ENCODE measurements around the gene RENBP. TPM values are rescaled to one million over a fixed set of nuclear protein-coding genes. Genes with fewer than 3 reads are reported as not detected.
A peak's percentile ranks its signal among the peaks of the same experiment; 100 is the strongest.

RENBP gene
- total and polyA plus RNA-seq, 9 of the 15 experiments (the other 6 are each of a cell fraction or from before 2014, with no cell fraction given): 0.07 to 14.8 (median 10.6) TPM; not detected in 1

- TF ChIP-seq SPI1 (IDR thresholded peaks at IDR 0.05; ENCODE audit: borderline replicate concordance, low read depth, low read length): peak; percentile 86
- no peak for TF ChIP-seq MXD1 (CRISPR knock-in tag; IDR thresholded peaks at IDR 0.05; ENCODE audit: borderline replicate concordance, poor library complexity, severe bottlenecking)
- TF ChIP-seq MLLT1 (IDR thresholded peaks at IDR 0.05): peak in 1 of 2 experiments; percentile 63; a peak in 1 of 4 replicates
- peak in 1 of 2 experiments; percentile 69; a peak in 1 of 4 replicates for TF ChIP-seq RCOR1 (IDR thresholded peaks at IDR 0.05; ENCODE audit: borderline replicate concordance in 1 of 2, low read depth in 2 of 2, low read length in 2 of 2)
- no peak for TF ChIP-seq FOXK2 (conservative IDR thresholded peaks at IDR 0.05 in 1 of 2, IDR thresholded peaks at IDR 0.05 in 1 of 2; ENCODE audit: low read depth in 2 of 2)
- peak; percentile 11 for TF ChIP-seq CCNT2 (IDR thresholded peaks at IDR 0.05; ENCODE audit: borderline replicate concordance, extremely low read depth, insufficient read length, low read depth, low read length)
- no peak for TF ChIP-seq ZNF184 (CRISPR knock-in tag; IDR thresholded peaks at IDR 0.05)
- peak; percentile 41 for TF ChIP-seq TAL1 (IDR thresholded peaks at IDR 0.05)
- TF ChIP-seq, protein P1, sequence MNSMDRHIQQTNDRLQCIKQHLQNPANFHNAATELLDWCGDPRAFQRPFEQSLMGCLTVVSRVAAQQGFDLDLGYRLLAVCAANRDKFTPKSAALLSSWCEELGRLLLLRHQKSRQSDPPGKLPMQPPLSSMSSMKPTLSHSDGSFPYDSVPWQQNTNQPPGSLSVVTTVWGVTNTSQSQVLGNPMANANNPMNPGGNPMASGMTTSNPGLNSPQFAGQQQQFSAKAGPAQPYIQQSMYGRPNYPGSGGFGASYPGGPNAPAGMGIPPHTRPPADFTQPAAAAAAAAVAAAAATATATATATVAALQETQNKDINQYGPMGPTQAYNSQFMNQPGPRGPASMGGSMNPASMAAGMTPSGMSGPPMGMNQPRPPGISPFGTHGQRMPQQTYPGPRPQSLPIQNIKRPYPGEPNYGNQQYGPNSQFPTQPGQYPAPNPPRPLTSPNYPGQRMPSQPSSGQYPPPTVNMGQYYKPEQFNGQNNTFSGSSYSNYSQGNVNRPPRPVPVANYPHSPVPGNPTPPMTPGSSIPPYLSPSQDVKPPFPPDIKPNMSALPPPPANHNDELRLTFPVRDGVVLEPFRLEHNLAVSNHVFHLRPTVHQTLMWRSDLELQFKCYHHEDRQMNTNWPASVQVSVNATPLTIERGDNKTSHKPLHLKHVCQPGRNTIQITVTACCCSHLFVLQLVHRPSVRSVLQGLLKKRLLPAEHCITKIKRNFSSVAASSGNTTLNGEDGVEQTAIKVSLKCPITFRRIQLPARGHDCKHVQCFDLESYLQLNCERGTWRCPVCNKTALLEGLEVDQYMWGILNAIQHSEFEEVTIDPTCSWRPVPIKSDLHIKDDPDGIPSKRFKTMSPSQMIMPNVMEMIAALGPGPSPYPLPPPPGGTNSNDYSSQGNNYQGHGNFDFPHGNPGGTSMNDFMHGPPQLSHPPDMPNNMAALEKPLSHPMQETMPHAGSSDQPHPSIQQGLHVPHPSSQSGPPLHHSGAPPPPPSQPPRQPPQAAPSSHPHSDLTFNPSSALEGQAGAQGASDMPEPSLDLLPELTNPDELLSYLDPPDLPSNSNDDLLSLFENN (IDR thresholded peaks at IDR 0.05; ENCODE audit: low read depth in 2 of 2, low read length in 2 of 2): no peak
- TF ChIP-seq E2F3 (CRISPR knock-in tag; IDR thresholded peaks at IDR 0.05): no peak
- no peak for TF ChIP-seq MAFG (tag; conservative IDR thresholded peaks at IDR 0.05)
- TF ChIP-seq ZFPM2 (CRISPR knock-in tag; IDR thresholded peaks at IDR 0.05): no peak
These were observed 43.4 kb downstream of the RENBP start (continued) for GRCh38 chrX:153900831-153901752.
